A549 (cell line): Measurements from ENCODE around the gene PDK2. TPM values are rescaled to one million over a fixed set of nuclear protein-coding genes. Genes with fewer than 3 reads are reported as not detected.

ENCODE experiments used
- ATAC-seq, 2 experiments: fragments of 200-7000 bp in 1 of 2; fragments of >200 bp in 1 of 2; cut with Nextera tagmentation in 1 of 2; cut with Tn5 transposase in 1 of 2; 3 replicates each; pipeline versions ENCODE4 v1.8.0 to v1.9.1; 2018 to 2020; ENCODE audit warnings: mild to moderate bottlenecking in 1 of 2, moderate library complexity in 1 of 2
- CTCF ChIA-PET: fragments of 300-600 bp; sonication (Branson Sonifier 250); formaldehyde crosslinking; extraction: SDS; loops from one replicate; lab custom pipeline; 2021; ENCODE audit warnings: antibody characterized with exemption, inconsistent platforms; lab: Yijun Ruan, JAX
- POLR2A ChIA-PET: fragments of 350-600 bp; formaldehyde crosslinking; extraction: SDS; loops from one replicate; lab custom pipeline; 2021; ENCODE audit warnings: antibody characterized with exemption, inconsistent platforms; lab: Yijun Ruan, JAX
- DNase-seq, 2 experiments: peaks; one replicate each; pipeline versions ENCODE4 v3.0.0 to v3.0.0-alpha.2; 2011 to 2016; ENCODE audit warnings: low read depth in 1 of 2, low spot score in 1 of 2
- FAIRE-seq: peaks from 2 replicates; lab custom pipeline; 2011; peaks lifted over from hg19 to GRCh38; lab: Jason Lieb, UNC
- H3K27ac ChIP-seq, 2 experiments: fragments of >200 bp; sonication (Bioruptor Twin); formaldehyde crosslinking; 3 replicates each; pipeline ENCODE4 v1.5.1; 2016 to 2017
- H3K4me1 ChIP-seq: fragments of >200 bp; sonication (Bioruptor Twin); formaldehyde crosslinking; 3 replicates; pipeline ENCODE4 v1.6.1; 2016
- H3K4me2 ChIP-seq: fragments of >200 bp; sonication (Bioruptor Twin); formaldehyde crosslinking; 3 replicates; pipeline ENCODE4 v1.6.1; 2016
- H3K4me3 ChIP-seq: fragments of >200 bp; sonication (Bioruptor Twin); formaldehyde crosslinking; 3 replicates; pipeline ENCODE4 v1.5.1; 2016
- H3K9me3 ChIP-seq: fragments of >200 bp; sonication (Bioruptor Twin); formaldehyde crosslinking; 3 replicates; pipeline ENCODE4 v1.6.1; 2016
- CBX8 ChIP-seq: fragments of 200-600 bp; sonication (generic); IDR thresholded peaks from 2 replicates; pipeline ENCODE4 v1.6.1; 2016
- CEBPB ChIP-seq, 2 experiments: fragments of >200 bp in 1 of 2; sonication (Bioruptor Twin) in 1 of 2; formaldehyde crosslinking in 1 of 2; IDR thresholded peaks; 2 replicates each; pipeline ENCODE4 v1.6.1; 2012 to 2016
- CHD2 ChIP-seq: fragments of 150-350 bp; IDR thresholded peaks from 2 replicates; pipeline ENCODE4 v1.6.1; 2014; ENCODE audit warnings: low read length; ENCODE audit not compliant: partially characterized antibody
- EP300 ChIP-seq, 2 experiments: fragments of >200 bp; sonication (Bioruptor Twin); formaldehyde crosslinking; IDR thresholded peaks; 2 replicates in 1 of 2; 3 replicates in 1 of 2; pipeline ENCODE4 v1.6.1; 2016 to 2017
- FOXS1 ChIP-seq: fragments of 250-450 bp; sonication (Bioruptor Pico); IDR thresholded peaks from 2 replicates; pipeline ENCODE4 v1.5.0; 2020; ENCODE audit warnings: mild to moderate bottlenecking, moderate library complexity
- GATA3 ChIP-seq: IDR thresholded peaks from 2 replicates; pipeline ENCODE4 v1.6.1; 2012; ENCODE audit warnings: borderline replicate concordance
- HOXB13 ChIP-seq: fragments of 250-450 bp; sonication (Bioruptor Pico); IDR thresholded peaks from 2 replicates; pipeline ENCODE4 v1.5.0; 2020; ENCODE audit warnings: low read depth, mild to moderate bottlenecking, moderate library complexity
- JUN ChIP-seq, 2 experiments: fragments of >200 bp; sonication (Bioruptor Twin); formaldehyde crosslinking; IDR thresholded peaks; 2 replicates in 1 of 2; 3 replicates in 1 of 2; pipeline ENCODE4 v1.6.1; 2016 to 2017
- NFE2L2 ChIP-seq: fragments of 150-350 bp; conservative IDR thresholded peaks from 2 replicates; pipeline ENCODE4 v1.6.1; 2014; ENCODE audit warnings: low read length
- POLR2AphosphoS2 ChIP-seq: conservative IDR thresholded peaks from 2 replicates; pipeline ENCODE4 v1.6.1; 2012; ENCODE audit warnings: low read length, improper control_type of control experiment, inconsistent platforms
- RCOR1 ChIP-seq: fragments of 150-350 bp; IDR thresholded peaks from 2 replicates; pipeline ENCODE4 v1.6.1; 2014; ENCODE audit warnings: antibody characterized with exemption, low read length, low read depth
- SMC3 ChIP-seq: fragments of >200 bp; sonication (Bioruptor Twin); formaldehyde crosslinking; IDR thresholded peaks from 3 replicates; pipeline ENCODE4 v1.6.1; 2018; ENCODE audit warnings: inconsistent platforms
- SREBF2 ChIP-seq: fragments of 450-650 bp; IDR thresholded peaks from 2 replicates; pipeline ENCODE4 v1.6.1; 2014; ENCODE audit warnings: mild to moderate bottlenecking, moderate library complexity
- TFCP2L1 ChIP-seq: fragments of 250-450 bp; sonication (Bioruptor Pico); IDR thresholded peaks from 2 replicates; pipeline ENCODE4 v1.5.0; 2021; ENCODE audit warnings: mild to moderate bottlenecking
- TP53 ChIP-seq: fragments of 250-450 bp; sonication (Bioruptor Pico); IDR thresholded peaks from 2 replicates; pipeline ENCODE4 v1.5.0; 2021; ENCODE audit warnings: mild to moderate bottlenecking, moderate library complexity
- WGBS: methylation state at CpG from one replicate; pipeline ENCODE4 v1.1.6; 2017; ENCODE audit errors: missing lambda C conversion rate; 5-methylcytosine and 5-hydroxymethylcytosine counted together
- polyA plus RNA-seq, 4 experiments: library from polyadenylated mRNA; depleted of rRNA in 3 of 4; stranded (reverse); fragments of >200 nt; fragmentation: RNase III in 1 of 4; extraction: RNeasy Plus Mini Kit Qiagen cat#74134 plus additional on column Dnase treatment in 1 of 4; gene quantifications; 2 replicates in 3 of 4; 3 replicates in 1 of 4; pipeline ENCODE4 v1.2.3, GENCODE V29; 2011 to 2017
- TF ChIP-seq, protein P1 (sequence below): fragments of 450-650 bp; IDR thresholded peaks from 2 replicates; pipeline ENCODE4 v1.6.1; 2014; ENCODE audit warnings: antibody characterized with exemption
- TF ChIP-seq, protein P2 (sequence below): fragments of >200 bp; sonication (Bioruptor Twin); formaldehyde crosslinking; IDR thresholded peaks from 2 replicates; pipeline ENCODE4 v1.6.1; 2016
- TF ChIP-seq, protein P3 (sequence below): fragments of 250-450 bp; sonication (Bioruptor Pico); IDR thresholded peaks from 2 replicates; pipeline ENCODE4 v1.5.0; 2020; ENCODE audit warnings: low read depth, mild to moderate bottlenecking, moderate library complexity
- TF ChIP-seq, protein P4 (sequence below): IDR thresholded peaks from 2 replicates; pipeline ENCODE4 v1.6.1; 2012
- TF ChIP-seq, protein P5 (sequence below): IDR thresholded peaks from 2 replicates; pipeline ENCODE4 v1.6.1; 2012

Gene PDK2
- polyA plus RNA-seq, 2 of the 4 experiments (the other 2 are of a cell fraction), result 14.1 to 28.5 TPM

DNA sequence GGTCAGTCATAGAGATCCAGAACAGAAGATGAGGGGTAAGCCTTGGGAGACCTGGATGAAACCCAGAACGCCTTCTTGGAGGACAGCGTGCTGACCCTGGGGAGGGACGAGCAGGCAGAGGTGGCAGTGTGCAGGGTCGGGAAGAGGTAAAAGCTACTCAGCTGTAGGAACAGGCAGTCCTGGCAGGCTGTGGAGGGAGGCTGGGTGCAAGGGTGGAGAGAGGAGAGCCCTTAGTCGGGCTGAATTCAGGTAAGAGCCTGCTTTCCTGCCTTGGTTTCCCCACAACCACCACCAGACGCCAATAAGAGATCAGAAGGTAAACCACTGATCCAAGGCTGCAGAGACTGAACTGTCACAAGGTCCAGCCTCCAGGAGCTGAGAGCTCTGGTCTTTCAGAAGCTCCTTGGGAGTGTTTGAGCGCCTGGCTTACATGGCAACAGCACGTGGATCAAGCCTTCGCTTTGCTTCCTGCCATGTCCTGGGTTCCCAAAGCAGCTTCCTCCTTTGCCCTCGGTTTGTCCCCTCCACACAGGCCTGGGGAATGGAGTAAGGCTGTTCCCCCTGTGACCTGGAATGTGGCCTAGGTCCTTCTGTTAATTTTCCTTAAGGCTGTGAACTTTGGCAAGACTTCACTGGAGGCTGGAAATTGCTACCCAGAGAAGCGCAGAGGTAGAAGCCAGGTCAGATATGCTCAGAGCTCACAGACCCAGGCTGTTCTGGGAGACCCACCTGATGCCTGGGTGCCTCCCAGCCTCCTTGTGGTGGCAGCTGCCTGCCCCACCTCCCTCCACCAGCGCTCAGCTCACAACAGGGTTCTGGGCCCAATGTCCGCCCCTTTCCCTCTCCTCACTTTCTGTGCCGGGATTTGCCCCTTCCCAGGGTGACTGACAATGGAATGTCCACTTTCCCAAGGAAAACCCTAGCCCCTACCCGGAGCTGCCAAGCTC, 3.9 kb upstream of the PDK2 start:
- ATAC-seq, result no peak
- WGBS, result 81% methylated on average over 15 of the region's 15 CpGs
- H3K9me3 ChIP-seq, result no peaks in the 10 kb centered on the region
- no peak for DNase-seq
- ChIA-PET CTCF (interaction anchor here (0.7 to 30.9 kb wide), 14 partner anchors 14 to 521 kb away, joined by 3 to 1356 read pairs (median 10); partner anchors contain the start of genes COL1A1, ITGA3, PPP1R9B and SAMD14), POLR2A (interaction anchor here (1.2 to 2.3 kb wide), 2 partner anchors 61 to 64 kb away, joined by 3 to 6 read pairs; no protein-coding TSS in a partner anchor)
- peak in 1 of 2 experiments; percentile 19; a peak in 2 of 5 replicates for TF ChIP-seq JUN (IDR thresholded peaks at IDR 0.05)
- no peak for TF ChIP-seq TP53 (CRISPR knock-in tag)
- no peak for TF ChIP-seq SREBF2
- no peak for TF ChIP-seq NFE2L2
- TF ChIP-seq POLR2AphosphoS2, result peak; percentile 74
- TF ChIP-seq HOXB13, result no peak
- 0 out of 6 replicates have a peak overlapping the region, but pooled peaks of 1 of the 2 experiments have one; percentile 4 for H3K27ac ChIP-seq
- FAIRE-seq, result no peak
- no peak overlapping the region for H3K4me3 ChIP-seq
- no peak overlapping the region for H3K4me2 ChIP-seq
- peaks cover 17% of the 10 kb centered on the region for H3K4me1 ChIP-seq

DNA sequence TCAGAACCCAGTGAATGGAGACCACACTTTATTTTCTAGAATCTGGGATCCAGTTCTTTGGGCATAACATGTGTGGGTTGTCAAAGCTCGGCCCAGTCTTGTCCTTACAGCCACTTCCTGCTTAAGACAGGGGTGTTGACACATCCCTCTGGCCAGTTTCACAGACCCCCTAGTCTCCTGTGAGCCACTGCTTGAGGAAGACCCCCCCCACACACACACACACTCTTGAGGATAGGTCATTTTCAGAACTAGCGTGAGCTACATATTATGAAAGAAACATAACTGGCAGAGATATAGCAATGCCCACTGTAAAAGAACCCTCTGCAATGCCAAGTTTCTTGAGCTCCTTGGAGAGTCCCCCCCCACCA, 3.2 kb upstream of the PDK2 start:
- ATAC-seq (no peak), DNase-seq (no peak), FAIRE-seq (no peak)
- ChIA-PET CTCF (interaction anchor here (0.7 to 30.9 kb wide), 17 partner anchors 15 to 522 kb away, joined by 3 to 1356 read pairs (median 8); partner anchors contain the start of genes COL1A1, ITGA3, PPP1R9B and SAMD14), POLR2A (interaction anchor here (0.6 to 2.3 kb wide), 4 partner anchors 36 to 65 kb away, joined by 3 to 6 read pairs (median 4); partner anchors contain the start of gene ITGA3)
- TF ChIP-seq CBX8 (no peak), EP300 (IDR thresholded peaks at IDR 0.05) (no peak), SREBF2 (no peak), RCOR1 (no peak), TFCP2L1 (CRISPR knock-in tag) (no peak), SMC3 (no peak), CEBPB (IDR thresholded peaks at IDR 0.05) (no peak), GATA3 (no peak), FOXS1 (CRISPR knock-in tag) (no peak), CHD2 (no peak)
- TF ChIP-seq, protein P1, sequence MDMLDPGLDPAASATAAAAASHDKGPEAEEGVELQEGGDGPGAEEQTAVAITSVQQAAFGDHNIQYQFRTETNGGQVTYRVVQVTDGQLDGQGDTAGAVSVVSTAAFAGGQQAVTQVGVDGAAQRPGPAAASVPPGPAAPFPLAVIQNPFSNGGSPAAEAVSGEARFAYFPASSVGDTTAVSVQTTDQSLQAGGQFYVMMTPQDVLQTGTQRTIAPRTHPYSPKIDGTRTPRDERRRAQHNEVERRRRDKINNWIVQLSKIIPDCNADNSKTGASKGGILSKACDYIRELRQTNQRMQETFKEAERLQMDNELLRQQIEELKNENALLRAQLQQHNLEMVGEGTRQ, result no peak
- TF ChIP-seq, protein P2, sequence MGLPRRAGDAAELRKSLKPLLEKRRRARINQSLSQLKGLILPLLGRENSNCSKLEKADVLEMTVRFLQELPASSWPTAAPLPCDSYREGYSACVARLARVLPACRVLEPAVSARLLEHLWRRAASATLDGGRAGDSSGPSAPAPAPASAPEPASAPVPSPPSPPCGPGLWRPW, result no peak
- TF ChIP-seq, protein P3, sequence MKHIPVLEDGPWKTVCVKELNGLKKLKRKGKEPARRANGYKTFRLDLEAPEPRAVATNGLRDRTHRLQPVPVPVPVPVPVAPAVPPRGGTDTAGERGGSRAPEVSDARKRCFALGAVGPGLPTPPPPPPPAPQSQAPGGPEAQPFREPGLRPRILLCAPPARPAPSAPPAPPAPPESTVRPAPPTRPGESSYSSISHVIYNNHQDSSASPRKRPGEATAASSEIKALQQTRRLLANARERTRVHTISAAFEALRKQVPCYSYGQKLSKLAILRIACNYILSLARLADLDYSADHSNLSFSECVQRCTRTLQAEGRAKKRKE, result no peak
- TF ChIP-seq, protein P4, sequence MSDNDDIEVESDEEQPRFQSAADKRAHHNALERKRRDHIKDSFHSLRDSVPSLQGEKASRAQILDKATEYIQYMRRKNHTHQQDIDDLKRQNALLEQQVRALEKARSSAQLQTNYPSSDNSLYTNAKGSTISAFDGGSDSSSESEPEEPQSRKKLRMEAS, result no peak
- TF ChIP-seq, protein P5, sequence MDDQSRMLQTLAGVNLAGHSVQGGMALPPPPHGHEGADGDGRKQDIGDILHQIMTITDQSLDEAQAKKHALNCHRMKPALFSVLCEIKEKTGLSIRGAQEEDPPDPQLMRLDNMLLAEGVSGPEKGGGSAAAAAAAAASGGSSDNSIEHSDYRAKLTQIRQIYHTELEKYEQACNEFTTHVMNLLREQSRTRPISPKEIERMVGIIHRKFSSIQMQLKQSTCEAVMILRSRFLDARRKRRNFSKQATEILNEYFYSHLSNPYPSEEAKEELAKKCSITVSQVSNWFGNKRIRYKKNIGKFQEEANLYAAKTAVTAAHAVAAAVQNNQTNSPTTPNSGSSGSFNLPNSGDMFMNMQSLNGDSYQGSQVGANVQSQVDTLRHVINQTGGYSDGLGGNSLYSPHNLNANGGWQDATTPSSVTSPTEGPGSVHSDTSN, result no peak
- Histone ChIP-seq H3K27ac (0 out of 6 replicates have a peak overlapping the region, but pooled peaks of 1 of the 2 experiments have one; percentile 4), H3K4me3 (no peak overlapping the region), H3K4me1 (peaks cover 17% of the 10 kb centered on the region), H3K9me3 (no peaks in the 10 kb centered on the region), H3K4me2 (no peak overlapping the region)
- 81% methylated on average over 2 of the region's 2 CpGs for WGBS
